ENCODE measurements around the gene FOXD4L1.
"Not testable (repeated sequence)": the region's sequence is repeated elsewhere in the genome, so short reads cannot be mapped to it uniquely, and the experiment has no call there.

Gene FOXD4L1

DNA sequence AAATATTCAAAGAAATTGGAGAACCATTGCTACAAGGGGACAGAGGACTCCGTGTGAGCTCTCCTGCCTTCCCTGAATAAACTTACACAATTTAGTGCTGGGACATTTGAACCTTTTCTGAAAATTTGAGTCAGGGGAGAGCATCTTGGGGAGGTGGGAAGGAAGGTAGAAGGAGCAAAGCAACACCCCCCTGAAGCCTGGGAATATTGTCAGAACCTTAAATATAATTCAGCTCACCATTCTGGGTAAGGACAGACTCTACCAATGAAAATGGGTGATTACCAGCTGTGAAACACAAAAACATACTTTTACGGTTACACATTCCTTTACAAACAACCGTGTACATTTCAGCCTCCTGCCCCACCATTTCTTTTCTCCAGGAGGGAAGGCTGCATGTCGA lies at the start of gene FOXD4L1:
FOXD4L1 (plus strand) TSS at position 301 of the 400 bp plus-strand sequence. CDS start 592 bp downstream, outside the sequence.
- DNase-seq: not testable (repeated sequence)

DNA sequence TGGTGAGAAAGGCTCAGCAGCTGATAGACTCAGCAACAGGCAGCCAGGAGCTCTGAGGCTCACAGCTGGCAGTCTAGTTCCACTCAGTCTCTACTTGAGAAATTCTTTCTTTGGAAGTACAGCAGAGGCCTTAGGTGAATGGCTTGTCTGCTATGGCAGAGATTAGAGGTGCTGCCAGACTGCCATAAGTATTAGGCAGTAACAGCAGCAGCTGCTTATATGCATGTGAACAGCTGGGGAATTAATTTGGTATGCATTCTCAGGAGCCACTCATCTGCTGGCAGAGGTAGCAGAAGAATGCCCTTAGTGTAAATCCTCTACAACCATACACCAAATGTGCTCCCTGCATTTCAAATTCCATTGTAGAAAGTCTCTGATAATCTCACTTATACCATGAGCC lies 32.7 kb upstream of the FOXD4L1 start:
- not testable (repeated sequence) for DNase-seq

DNA sequence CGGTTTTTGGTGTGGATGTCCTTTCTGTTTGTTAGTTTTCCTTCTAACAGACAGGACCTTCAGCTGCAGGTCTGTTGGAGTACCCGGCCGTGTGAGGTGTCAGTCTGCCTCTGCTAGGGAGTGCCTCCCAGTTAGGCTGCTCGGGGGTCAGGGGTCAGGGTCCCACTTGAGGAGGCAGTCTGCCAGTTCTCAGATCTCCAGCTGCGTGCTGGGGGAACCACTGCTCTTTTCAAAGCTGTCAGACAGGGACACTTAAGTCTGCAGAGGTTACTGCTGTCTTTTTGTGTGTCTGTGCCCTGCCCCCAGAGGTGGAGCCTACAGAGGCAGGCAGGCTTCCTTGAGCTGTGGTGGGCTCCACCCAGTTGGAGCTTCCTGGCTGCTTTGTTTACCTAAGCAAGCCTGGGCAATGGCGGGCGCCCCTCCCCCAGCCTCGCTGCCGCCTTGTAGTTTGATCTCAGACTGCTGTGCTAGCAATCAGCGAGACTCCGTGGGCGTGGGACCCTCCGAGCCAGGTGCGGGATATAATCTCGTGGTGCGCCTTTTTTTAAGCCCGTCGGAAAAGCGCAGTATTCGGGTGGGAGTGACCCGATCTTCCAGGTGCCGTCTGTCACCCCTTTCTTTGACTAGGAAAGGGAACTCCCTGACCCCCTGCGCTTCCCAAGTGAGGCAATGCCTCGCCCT lies 21.6 kb upstream of the FOXD4L1 start:
- not testable (repeated sequence) for DNase-seq

DNA sequence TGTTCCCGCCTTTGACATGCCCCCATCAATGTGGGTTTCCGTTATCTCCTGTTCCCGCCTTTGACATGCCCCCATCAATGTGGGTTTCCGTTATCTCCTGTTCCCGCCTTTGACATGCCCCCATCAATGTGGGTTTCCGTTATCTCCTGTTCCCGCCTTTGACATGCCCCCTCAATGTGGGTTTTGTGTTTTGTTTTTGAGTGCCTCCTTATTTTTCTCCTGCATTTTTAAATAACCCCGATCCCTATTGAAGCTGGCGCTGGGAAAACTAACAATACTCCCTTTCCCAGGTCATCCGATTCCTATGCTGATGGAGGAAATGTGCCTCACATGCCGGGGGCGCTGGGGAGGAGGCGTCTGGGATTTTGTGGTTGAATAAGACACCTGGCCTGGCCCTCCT lies 1.9 kb upstream of the FOXD4L1 start:
- not testable (repeated sequence) for DNase-seq

DNA sequence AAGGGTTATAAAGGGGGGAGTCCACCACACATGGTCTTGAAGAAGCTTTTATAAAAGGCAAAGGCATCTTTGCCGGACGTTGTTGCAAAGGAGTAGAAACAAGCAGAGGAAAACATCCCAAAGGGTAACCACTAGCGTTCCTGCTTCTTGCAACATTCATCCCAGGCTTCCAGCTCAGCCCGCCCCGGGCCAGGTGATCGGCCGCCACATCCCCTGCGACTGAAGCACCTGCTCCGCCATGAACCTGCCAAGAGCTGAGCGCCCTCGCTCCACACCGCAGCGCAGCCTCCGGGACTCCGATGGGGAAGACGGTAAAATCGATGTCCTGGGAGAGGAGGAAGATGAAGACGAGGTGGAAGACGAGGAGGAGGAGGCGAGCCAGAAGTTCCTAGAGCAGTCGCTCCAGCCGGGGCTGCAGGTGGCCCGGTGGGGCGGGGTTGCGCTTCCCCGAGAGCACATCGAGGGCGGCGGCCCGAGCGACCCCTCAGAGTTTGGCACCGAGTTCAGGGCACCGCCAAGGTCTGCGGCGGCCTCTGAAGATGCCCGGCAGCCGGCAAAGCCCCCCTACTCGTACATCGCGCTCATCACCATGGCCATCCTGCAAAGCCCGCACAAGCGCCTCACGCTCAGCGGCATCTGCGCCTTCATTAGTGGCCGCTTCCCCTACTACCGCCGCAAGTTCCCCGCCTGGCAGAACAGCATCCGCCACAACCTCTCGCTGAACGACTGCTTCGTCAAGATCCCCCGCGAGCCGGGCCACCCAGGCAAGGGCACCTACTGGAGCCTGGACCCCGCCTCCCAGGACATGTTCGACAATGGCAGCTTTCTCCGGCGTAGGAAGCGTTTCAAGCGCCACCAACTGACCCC lies 787 bp downstream of the FOXD4L1 start:
- DNase-seq: peak; percentile 27

DNA sequence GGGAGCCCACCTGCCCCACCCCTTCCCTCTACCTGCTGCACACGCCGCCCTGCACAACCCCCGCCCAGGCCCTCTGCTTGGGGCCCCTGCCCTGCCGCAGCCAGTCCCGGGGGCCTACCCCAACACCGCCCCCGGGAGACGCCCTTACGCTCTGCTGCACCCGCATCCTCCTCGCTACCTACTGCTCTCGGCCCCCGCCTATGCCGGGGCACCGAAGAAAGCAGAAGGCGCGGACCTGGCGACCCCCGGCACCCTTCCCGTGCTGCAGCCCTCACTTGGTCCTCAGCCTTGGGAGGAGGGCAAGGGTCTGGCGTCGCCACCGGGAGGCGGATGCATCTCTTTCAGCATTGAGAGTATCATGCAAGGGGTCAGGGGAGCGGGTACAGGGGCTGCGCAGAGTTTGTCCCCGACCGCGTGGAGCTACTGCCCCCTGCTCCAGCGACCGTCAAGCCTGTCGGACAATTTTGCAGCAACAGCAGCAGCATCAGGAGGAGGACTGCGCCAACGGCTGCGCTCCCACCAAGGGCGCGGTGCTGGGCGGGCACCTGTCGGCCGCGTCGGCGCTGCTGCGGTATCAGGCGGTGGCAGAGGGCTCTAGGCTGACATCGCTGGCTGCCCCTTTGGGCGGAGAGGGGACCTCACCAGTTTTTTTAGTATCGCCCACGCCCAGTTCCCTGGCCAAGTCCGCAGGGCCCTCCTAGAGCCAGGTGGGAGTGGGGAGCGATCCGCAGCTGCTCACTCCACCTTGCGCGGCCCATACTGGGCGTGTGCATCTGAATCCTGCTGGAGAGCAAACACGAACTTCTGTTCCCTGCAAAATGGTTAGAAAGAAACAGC lies 1.6 kb downstream of the FOXD4L1 start:
- not testable (repeated sequence) for DNase-seq

DNA sequence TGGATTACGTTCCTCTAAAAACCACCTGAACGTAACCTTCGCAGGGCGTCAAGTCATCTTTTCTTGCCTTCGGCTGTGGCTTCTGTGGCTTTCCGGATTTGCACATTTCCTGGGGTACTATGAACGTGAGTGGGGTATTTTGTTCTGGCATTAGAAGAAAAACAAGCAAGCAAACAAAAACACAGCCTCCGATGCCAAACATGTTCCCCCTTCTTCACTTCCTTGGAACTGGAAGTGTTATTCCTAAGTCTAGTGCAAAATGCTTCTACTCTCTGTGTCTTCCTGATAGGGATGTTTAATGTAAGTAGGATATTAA lies 2.2 kb downstream of the FOXD4L1 start:
- peak; percentile 40 for DNase-seq

DNA sequence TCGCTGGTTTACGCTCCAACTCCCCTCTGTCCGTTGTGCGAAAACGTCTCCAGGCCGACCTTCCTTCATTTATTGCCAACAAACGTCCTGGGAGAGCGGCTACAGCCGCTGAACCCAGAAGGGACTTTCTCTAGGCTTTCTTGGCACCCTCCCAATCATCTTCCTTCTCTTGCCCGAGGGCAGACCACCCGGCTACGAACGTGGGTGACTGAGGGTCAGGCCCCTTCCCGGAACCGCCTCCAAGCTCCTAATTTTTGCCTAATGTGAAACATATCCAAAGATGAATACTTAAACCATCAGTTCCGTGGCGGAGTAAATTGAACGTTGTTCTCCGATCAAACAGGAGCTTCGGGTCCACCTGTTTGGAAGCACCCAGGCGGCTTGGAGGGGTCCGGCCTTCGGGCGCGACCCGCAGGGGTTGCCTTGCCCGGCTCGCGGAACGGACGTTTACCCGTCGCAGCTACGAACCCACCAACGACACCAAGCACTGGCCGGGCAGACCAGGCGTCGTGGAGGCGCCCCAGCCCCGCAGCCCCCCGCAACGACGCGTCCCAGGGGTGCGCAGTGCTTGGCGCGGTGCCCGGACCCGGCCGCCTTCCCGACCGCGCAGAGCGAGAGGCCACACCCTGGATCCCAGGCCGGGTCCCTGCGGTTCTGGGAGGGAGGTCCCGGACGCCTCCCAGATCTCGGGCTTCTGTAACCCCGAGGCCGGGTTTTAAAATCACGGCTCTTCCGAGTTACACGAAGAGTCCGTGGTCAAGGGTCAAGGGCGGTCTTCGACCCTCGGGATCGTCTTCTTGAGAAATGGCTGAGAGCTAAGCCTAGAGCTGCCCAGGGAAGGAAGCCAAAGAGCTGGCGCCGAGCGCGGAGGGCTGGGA lies 4.0 kb downstream of the FOXD4L1 start:
- peak; percentile 50 for DNase-seq

DNA sequence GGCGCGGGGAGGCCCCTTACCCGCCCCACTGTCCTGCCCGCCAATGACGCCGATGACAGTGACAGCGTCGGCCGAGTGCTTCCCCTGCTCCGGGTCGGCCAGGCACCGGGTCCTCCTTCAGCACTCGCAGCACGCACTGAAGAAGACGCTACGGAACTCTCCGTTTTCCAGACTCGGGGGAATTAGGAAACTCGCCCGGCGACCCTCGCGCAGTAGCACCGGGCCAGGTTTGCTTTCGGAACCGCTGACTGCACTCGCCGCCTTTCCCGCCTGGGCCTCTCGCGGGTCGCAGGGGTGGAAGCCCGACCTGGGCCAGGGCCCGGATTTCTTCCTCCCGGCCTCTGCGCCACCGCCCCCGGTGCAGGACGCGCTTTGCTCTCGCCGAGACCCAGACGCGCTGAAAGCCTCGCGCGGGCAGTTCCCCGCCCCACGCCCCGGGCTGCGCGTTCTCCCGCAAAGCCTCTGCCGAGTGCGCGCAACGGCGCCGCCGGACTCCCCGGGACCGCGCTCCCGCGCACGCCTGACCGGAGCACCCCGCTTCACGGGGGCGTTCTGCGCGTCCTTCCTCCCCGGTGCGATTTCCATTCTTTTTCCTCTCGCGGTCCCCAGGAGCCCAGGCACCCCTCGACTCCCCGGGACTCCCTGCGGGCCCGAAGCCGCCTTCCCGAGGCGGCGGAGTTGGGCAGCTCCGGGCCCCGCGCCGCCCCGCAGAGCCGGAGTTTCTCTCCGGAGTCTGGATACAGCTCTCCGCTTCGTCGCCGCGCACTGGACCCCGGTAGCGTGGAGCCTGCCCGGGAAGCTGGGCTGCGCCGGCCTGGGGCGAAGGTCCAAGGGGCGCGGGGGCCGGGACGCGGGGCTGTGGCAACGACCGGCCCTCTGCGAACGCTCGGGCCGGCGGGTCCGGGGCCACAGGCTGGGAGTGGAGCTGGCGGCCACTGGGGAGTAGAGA lies 4.9 kb downstream of the FOXD4L1 start:
- DNase-seq: peak; percentile 65

DNA sequence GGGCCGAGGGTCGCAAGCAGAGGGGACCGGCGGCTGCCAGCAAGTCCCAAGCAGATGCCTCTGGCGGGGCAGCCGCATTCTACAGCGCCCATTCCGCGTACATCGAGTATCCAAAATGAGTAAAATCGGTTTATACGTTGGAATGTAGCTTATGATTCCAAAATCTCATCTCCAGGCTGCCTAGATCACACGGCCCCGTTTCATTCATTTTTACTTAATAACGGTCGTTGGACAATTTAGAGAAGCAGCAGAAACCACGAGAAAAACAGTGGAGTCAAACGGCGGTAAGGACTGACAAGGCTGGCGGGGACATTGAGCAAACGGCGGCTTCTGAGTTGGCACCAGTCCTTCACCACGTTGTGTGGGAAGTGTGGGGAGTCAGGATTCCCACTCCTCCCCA lies 5.6 kb downstream of the FOXD4L1 start:
- peak; percentile 46 for DNase-seq

DNA sequence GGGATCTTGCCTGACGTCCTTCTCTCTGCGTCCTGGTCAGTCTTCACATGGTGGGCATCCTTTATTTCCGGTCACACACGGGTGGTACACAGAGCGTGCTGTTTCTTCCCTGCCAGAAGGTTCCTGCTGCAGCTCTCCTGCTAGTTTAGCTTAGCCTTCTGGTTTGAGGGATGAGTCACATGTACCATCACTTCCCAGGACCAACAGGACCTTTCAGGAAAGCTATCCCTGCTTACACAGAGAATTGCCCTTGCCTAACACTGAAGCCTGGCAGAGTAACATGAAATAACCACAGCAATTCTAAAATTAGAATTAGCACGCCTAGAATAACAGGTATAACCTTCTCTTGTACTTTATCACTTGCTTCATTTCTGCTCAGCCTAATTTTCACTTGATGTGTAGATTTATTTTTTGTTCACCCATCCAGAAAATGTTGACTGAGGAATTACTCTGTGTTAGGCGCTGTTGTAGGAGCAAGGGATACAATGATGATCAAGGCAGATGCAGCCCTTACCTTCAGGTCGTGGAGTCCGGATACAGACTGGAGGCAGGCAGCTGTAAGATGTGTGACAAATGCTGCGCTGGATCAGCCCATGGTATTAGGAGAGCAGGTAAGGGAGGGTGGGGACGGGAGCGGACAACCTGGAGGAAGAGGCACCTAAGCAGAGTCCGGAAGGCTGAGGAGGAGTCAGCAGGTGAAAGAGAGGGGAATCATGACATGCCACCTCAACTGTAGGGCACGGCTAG lies 9.1 kb downstream of the FOXD4L1 start:
- peak; percentile 25 for DNase-seq

DNA sequence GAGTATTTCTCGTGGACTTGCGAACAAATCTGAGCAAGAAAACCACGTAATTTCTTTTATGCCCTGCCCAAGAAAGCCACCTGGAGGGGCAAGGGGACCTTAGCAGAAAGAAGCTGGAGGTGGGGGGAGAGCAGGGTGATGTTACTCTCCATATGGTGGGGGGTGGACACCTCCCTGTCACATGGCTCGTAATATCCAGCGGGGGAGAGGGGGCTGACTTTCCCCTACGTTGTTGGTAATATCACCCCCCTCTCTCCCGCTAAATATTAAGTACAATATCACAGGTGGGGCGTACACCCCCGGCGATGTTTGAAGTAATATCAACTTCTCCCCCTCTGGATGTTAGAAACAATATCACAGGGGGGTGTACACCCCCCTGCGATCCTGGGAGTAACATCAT lies 9.7 kb downstream of the FOXD4L1 start:
- DNase-seq: not testable (repeated sequence)

DNA sequence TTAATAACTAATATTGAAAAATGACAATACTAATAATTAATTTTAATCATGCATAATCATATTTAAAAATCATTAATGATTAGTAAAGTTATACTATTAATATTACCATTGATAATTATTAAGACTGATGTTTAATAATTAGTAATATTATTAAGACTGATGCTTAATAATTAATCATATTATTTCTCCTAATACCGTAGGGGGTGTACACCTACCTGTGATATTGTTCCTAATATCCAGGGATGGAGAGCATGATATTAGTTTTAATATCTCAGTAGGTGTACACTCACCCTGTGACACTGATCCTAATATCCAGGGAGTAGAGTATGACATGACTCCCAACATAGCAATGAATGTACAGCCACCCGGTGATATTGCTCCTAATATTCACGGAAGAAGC lies 12.4 kb downstream of the FOXD4L1 start:
- DNase-seq: not testable (repeated sequence)

DNA sequence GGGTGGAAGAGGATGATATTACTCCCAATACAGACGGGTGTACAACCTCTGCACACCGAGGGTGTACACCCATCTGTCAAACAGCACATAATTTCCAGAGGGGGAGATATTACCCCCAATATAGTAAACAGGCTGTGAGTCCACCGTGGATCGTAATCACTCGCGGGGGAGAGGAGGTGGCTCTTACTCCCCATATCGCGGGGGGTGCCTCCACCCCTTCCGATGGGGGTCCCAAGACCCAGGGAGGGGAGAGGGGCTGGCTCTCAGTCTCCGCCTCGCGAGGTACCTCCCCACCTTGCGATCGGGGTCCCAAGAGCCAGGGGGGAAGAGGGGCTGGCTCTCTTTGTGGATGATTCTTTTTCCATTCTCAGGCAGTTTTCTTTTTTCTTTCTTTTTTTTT lies 13.4 kb downstream of the FOXD4L1 start:
- peak; percentile 15 for DNase-seq

DNA sequence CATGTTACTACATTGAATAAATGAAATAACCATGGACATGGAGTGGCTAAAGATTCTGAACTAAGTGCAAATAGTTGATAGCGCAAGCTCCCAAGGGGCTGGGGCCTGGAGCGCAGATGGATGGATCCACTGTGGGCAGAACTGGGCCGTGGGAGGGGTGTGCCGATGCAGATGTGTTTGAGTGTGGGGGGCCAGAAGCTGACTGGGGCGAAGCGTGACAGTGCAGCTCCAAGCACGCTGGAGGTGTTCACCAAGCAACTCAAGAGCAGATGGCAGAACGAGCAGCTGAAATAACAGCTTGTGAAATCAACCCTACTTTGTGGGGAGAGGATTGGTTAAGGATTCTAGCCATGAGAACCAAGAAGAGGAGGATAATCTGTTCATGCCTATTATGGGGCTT lies 17.0 kb downstream of the FOXD4L1 start:
- DNase-seq: not testable (repeated sequence)

DNA sequence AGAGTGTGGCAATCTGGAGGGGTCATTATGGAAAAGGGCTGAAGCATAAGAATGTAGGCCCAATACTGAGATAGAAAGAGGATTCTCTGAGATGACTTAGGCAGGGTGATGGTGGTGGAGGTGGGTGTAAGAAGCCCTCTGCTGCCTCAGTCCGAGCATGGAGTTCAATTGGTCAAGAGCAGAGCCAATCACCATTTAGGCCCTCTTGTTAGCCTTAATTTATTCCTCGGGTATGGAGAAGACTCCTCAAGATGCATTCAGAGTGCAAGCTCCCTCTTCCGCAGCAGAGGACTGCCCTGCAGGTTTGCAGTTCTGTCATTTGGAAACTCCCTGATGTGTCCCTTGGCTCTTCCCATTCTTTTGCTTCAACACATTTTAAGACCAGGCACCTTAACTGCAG lies 17.5 kb downstream of the FOXD4L1 start:
- DNase-seq: not testable (repeated sequence)

DNA sequence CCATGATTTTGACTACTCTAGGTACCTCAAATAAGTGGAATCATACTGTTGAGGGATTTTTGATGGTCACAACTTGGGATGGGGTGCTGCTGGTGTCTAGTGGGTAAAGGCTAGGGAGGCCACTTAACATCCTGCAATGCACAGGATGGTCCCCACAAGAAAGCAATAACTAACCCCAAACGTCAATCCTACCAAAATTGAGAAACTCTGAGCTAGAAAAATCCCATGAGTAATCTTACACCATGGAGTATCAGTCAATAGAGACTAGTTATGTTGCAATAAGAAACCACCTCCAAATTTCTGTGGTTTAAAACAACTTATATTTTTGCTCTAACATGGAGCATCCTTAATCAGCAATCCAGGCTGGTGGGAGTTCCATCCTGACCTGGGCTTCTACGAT lies 18.6 kb downstream of the FOXD4L1 start:
- not testable (repeated sequence) for DNase-seq

DNA sequence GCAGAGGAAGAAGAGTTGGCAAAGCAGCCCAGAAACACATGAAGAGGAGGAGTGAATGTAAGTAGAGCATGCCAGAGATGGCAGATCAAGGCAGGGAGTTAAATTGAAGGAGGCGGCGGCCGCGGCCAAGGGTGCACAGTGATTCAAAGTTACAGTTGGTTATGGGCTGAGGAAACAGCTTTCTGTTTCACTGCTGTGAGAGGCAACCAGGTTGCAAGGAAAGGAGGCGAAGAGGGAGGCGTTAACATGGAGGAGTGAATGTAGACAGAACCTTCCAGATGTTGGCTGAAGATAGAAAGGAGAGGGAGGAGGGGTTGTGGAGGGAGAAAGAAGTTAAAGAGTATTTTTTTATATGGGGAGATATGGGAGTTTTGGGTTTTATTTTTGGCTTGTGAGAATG lies 22.4 kb downstream of the FOXD4L1 start:
- DNase-seq: peak; percentile 26

DNA sequence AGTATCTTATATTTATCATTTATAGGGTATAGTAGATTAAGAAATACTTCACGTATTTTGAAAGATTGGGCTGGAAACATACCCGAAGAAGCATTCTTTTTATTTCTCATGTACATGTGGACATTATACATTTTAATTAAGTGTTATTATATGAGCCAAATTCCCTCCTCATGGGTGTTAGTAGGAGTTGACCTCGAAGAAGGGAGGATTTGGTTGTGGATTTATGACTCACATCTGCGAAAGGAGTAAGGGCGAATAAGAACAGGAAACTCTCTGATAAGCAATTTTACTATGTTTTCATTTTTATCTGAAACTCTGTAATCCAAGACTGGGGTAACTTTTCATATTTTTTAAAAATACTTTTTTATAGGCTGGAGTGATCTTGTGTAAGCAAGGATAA lies 23.0 kb downstream of the FOXD4L1 start:
- DNase-seq: not testable (repeated sequence)

DNA sequence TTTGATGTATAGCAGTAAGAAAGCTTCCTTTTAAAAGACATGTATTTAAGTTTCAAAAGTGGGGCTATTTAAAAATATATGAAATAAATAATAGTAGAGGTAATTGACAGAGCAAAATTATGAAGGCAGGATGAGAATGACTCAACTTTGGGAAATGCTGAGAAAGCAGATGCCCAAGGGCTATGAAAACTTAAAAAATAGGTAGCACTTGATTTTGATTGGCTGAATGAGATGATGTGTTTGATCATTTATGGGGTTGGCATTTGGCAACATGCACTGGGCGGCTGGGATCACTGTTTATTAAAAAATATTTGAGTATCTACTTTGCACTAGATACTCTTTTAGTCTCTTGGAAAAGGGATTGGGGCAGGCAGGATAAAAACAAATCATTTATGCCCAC lies 26.5 kb downstream of the FOXD4L1 start:
- DNase-seq: not testable (repeated sequence)
